ENCODE results near the gene PREB. TPM values are rescaled to one million over a fixed set of nuclear protein-coding genes. Genes with fewer than 3 reads are reported as not detected.

PREB gene
- total RNA-seq, 2 experiments from 2014 or later, result 96.8 to 113 TPM

Other genes with a start within 250 kb of the PREB start
- not detected in 2 replicates for gene MAPRE3, start 164.0 kb downstream of the PREB start, total RNA-seq (2014; rRNA removed; shearing (Covaris generic))
- not detected in 2 replicates for gene MAPRE3, start 164.0 kb downstream of the PREB start, total RNA-seq (2022)
- 32.0 and 32.6 TPM in 2 replicates for gene TMEM214, start 101.7 kb downstream of the PREB start, total RNA-seq (2014; rRNA removed; shearing (Covaris generic))
- 78.6 and 79.3 TPM in 2 replicates for gene TMEM214, start 101.7 kb downstream of the PREB start, total RNA-seq (2022)
- gene AGBL5, start 83.0 kb downstream of the PREB start, total RNA-seq (2014; rRNA removed; shearing (Covaris generic)), result 34.3 and 37.4 TPM in 2 replicates
- gene AGBL5, start 83.0 kb downstream of the PREB start, total RNA-seq (2022), result 42.0 and 51.8 TPM in 2 replicates
- gene OST4, start 63.0 kb downstream of the PREB start, total RNA-seq (2014; rRNA removed; shearing (Covaris generic)), result 147 and 214 TPM in 2 replicates
- gene OST4, start 63.0 kb downstream of the PREB start, total RNA-seq (2022), result 253 and 267 TPM in 2 replicates
- gene EMILIN1, start 56.0 kb downstream of the PREB start, total RNA-seq (2014; rRNA removed; shearing (Covaris generic)), result 2.7 and 3.2 TPM in 2 replicates
- 1.6 and 2.2 TPM in 2 replicates for gene EMILIN1, start 56.0 kb downstream of the PREB start, total RNA-seq (2022)
- 9.7 and 14.0 TPM in 2 replicates for gene KHK, start 47.9 kb downstream of the PREB start, total RNA-seq (2014; rRNA removed; shearing (Covaris generic))
- 17.9 and 19.7 TPM in 2 replicates for gene KHK, start 47.9 kb downstream of the PREB start, total RNA-seq (2022)
- not detected in 2 replicates for gene CGREF1, start 15.5 kb downstream of the PREB start, total RNA-seq (2014; rRNA removed; shearing (Covaris generic))
- not detected in 2 replicates for gene CGREF1, start 15.5 kb downstream of the PREB start, total RNA-seq (2022)
- not detected in 2 replicates for gene ABHD1, start 10.8 kb downstream of the PREB start, total RNA-seq (2014; rRNA removed; shearing (Covaris generic))
- gene ABHD1, start 10.8 kb downstream of the PREB start, total RNA-seq (2022), result not detected in 2 replicates
- gene PRR30, start 4.8 kb upstream of the PREB start, total RNA-seq (2014; rRNA removed; shearing (Covaris generic)), result not detected in 2 replicates
- gene PRR30, start 4.8 kb upstream of the PREB start, total RNA-seq (2022), result not detected in 2 replicates
- not detected in 2 replicates for gene TCF23, start 14.4 kb upstream of the PREB start, total RNA-seq (2014; rRNA removed; shearing (Covaris generic))
- 0.25 TPM in 1 of 2 replicates, not detected in the other for gene TCF23, start 14.4 kb upstream of the PREB start, total RNA-seq (2022)
- gene ATRAID, start 77.4 kb upstream of the PREB start, total RNA-seq (2014; rRNA removed; shearing (Covaris generic)), result 75.4 and 93.3 TPM in 2 replicates
- 92.7 and 92.8 TPM in 2 replicates for gene ATRAID, start 77.4 kb upstream of the PREB start, total RNA-seq (2022)
- 50.1 and 55.5 TPM in 2 replicates for gene SLC5A6, start 77.6 kb upstream of the PREB start, total RNA-seq (2014; rRNA removed; shearing (Covaris generic))
- 47.9 and 60.1 TPM in 2 replicates for gene SLC5A6, start 77.6 kb upstream of the PREB start, total RNA-seq (2022)
- gene CAD, start 82.7 kb upstream of the PREB start, total RNA-seq (2014; rRNA removed; shearing (Covaris generic)), result 118 and 132 TPM in 2 replicates
- gene CAD, start 82.7 kb upstream of the PREB start, total RNA-seq (2022), result 166 and 173 TPM in 2 replicates
- 14.0 and 23.3 TPM in 2 replicates for gene SLC30A3, start 128.4 kb upstream of the PREB start, total RNA-seq (2014; rRNA removed; shearing (Covaris generic))
- 61.0 and 71.6 TPM in 2 replicates for gene SLC30A3, start 128.4 kb upstream of the PREB start, total RNA-seq (2022)
- 2.7 and 4.7 TPM in 2 replicates for gene DNAJC5G, start 140.8 kb upstream of the PREB start, total RNA-seq (2014; rRNA removed; shearing (Covaris generic))
- gene DNAJC5G, start 140.8 kb upstream of the PREB start, total RNA-seq (2022), result 18.1 and 18.2 TPM in 2 replicates
- 2.1 and 6.4 TPM in 2 replicates for gene TRIM54, start 147.8 kb upstream of the PREB start, total RNA-seq (2014; rRNA removed; shearing (Covaris generic))
- 13.6 and 18.8 TPM in 2 replicates for gene TRIM54, start 147.8 kb upstream of the PREB start, total RNA-seq (2022)
- gene UCN, start 173.8 kb upstream of the PREB start, total RNA-seq (2014; rRNA removed; shearing (Covaris generic)), result 5.9 and 6.4 TPM in 2 replicates
- gene UCN, start 173.8 kb upstream of the PREB start, total RNA-seq (2022), result 7.2 and 8.5 TPM in 2 replicates
- 54.1 and 63.9 TPM in 2 replicates for gene MPV17, start 188.5 kb upstream of the PREB start, total RNA-seq (2014; rRNA removed; shearing (Covaris generic))
- 98.0 and 109 TPM in 2 replicates for gene MPV17, start 188.5 kb upstream of the PREB start, total RNA-seq (2022)
- 54.2 and 56.9 TPM in 2 replicates for gene GTF3C2, start 222.1 kb upstream of the PREB start, total RNA-seq (2014; rRNA removed; shearing (Covaris generic))
- 70.3 and 77.7 TPM in 2 replicates for gene GTF3C2, start 222.1 kb upstream of the PREB start, total RNA-seq (2022)
- 23.9 and 27.0 TPM in 2 replicates for gene EIF2B4, start 235.7 kb upstream of the PREB start, total RNA-seq (2014; rRNA removed; shearing (Covaris generic))
- 32.9 and 33.1 TPM in 2 replicates for gene EIF2B4, start 235.7 kb upstream of the PREB start, total RNA-seq (2022)
- 63.1 and 66.0 TPM in 2 replicates for gene SNX17, start 236.0 kb upstream of the PREB start, total RNA-seq (2014; rRNA removed; shearing (Covaris generic))
- gene SNX17, start 236.0 kb upstream of the PREB start, total RNA-seq (2022), result 86.8 and 97.4 TPM in 2 replicates
- gene ZNF513, start 246.1 kb upstream of the PREB start, total RNA-seq (2014; rRNA removed; shearing (Covaris generic)), result 9.0 and 10.0 TPM in 2 replicates
- 9.7 and 10.9 TPM in 2 replicates for gene ZNF513, start 246.1 kb upstream of the PREB start, total RNA-seq (2022)